ENCODE measurements around the gene COX8A.
A peak's percentile ranks its signal among the peaks of the same experiment; 100 is the strongest.
"Not testable (repeated sequence)": the region's sequence is repeated elsewhere in the genome, so short reads cannot be mapped to it uniquely, and the experiment has no call there.

Gene COX8A

GRCh38 chr11:63958008-63958407 is 16.4 kb upstream of the COX8A start:
- Histone ChIP-seq H4K8ac (ENCODE audit: low read depth, low read length) (no peak overlapping the region), H3K4ac (ENCODE audit: low read depth, low read length) (no peak overlapping the region), H3K4me2 (ENCODE audit: low read length) (no peak overlapping the region), H2BK5ac (ENCODE audit: low read length) (no peak overlapping the region), H3K18ac (ENCODE audit: low read length) (no peak overlapping the region), H3K4me3 (ENCODE audit: low read length) (no peak overlapping the region), H2BK15ac (replicated peaks; ENCODE audit: low read depth) (no peak overlapping the region), H3K36me3 (ENCODE audit: control insufficient read depth, insufficient read depth, low read length) (peaks cover 11% of the 10 kb centered on the region), H4K5ac (ENCODE audit: low read length) (no peak overlapping the region), H3K56ac (ENCODE audit: low read length) (no peak overlapping the region), H3K4me1 (ENCODE audit: control insufficient read depth, low read depth, low read length) (no peaks in the 10 kb centered on the region), H3K79me1 (ENCODE audit: low read length) (no peaks in the 10 kb centered on the region), H3K27me3 (ENCODE audit: insufficient read depth, low read length, poor library complexity) (no peaks in the 10 kb centered on the region), H2AK5ac (ENCODE audit: low read length) (no peak overlapping the region), H3K27ac (ENCODE audit: low read depth, low read length) (no peak overlapping the region), H3K9ac (ENCODE audit: low read length) (no peak overlapping the region), H3K79me2 (ENCODE audit: control insufficient read depth, insufficient read depth, low read length) (no peaks in the 10 kb centered on the region), H3K23ac (ENCODE audit: low read length) (no peak overlapping the region), H2BK120ac (ENCODE audit: low read depth, low read length) (no peak overlapping the region)
- no CpG with 5 or more reads among the region's 5 CpGs for WGBS (ENCODE audit: extremely low coverage, insufficient coverage, low lambda C conversion rate)
- DNase-seq: no peak

DNA sequence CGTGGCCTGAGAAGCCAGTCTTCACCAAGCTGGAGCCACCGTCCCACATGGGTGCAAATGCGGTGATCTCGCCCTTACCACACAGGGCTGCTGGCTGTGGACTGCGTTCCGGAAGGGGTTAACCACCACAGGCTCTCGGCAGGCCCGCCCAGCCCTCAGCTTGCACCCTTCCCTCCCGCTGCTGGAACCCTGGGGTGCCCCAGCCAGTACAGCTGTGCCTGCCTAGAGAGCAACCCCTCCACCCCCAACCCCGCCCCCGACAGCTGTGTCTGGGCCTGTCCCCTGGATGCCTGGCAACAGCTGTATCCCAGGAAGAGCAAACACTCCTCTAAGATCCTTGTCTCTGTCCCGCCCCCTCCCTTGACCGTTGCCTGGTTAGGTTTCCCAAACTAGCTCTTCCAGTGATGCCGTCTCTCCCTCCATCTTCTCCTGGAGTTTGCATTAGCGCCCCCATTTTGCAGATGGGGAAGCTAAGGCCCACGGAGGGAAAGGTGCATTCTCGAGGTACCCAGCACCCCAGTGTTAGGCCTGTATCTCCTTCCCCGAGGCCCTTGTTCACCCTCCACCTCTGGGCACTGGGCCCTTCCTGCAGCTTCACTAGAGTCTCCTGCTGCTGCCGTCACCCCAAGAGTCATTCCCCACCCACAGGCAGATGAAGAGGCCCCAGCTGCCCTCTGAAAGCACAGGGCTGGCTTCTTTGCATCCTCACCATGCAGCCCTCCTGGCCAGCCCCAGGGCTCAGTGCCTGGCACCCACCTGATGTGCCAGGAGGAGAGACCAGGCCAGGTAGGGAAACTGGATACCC is 12.6 kb upstream of the COX8A start:
- Histone ChIP-seq H2AK5ac (ENCODE audit: low read length) (no peak overlapping the region), H3K56ac (ENCODE audit: low read length) (no peak overlapping the region), H3K27me3 (ENCODE audit: insufficient read depth, low read length, poor library complexity) (no peaks in the 10 kb centered on the region), H2BK5ac (ENCODE audit: low read length) (no peak overlapping the region), H3K4me1 (ENCODE audit: control insufficient read depth, low read depth, low read length) (no peaks in the 10 kb centered on the region), H3K23ac (ENCODE audit: low read length) (no peak overlapping the region), H3K4me3 (ENCODE audit: low read length) (no peak overlapping the region), H3K4me2 (ENCODE audit: low read length) (no peak overlapping the region), H2BK120ac (ENCODE audit: low read depth, low read length) (no peak overlapping the region), H3K9ac (ENCODE audit: low read length) (no peak overlapping the region), H4K5ac (ENCODE audit: low read length) (no peak overlapping the region), H3K4ac (ENCODE audit: low read depth, low read length) (no peak overlapping the region), H3K36me3 (ENCODE audit: control insufficient read depth, insufficient read depth, low read length) (peaks cover 1% of the 10 kb centered on the region), H4K8ac (ENCODE audit: low read depth, low read length) (no peak overlapping the region), H2BK15ac (replicated peaks; ENCODE audit: low read depth) (no peak overlapping the region), H3K79me1 (ENCODE audit: low read length) (no peaks in the 10 kb centered on the region), H3K79me2 (ENCODE audit: control insufficient read depth, insufficient read depth, low read length) (no peaks in the 10 kb centered on the region), H3K27ac (ENCODE audit: low read depth, low read length) (no peak overlapping the region), H3K18ac (ENCODE audit: low read length) (no peak overlapping the region)
- DNase-seq: peak; percentile 74
- WGBS (ENCODE audit: extremely low coverage, insufficient coverage, low lambda C conversion rate): no CpG with 5 or more reads among the region's 19 CpGs

- H3K56ac ChIP-seq (ENCODE audit: low read length); H2AK5ac ChIP-seq (ENCODE audit: low read length); H4K5ac ChIP-seq (ENCODE audit: low read length); H3K4ac ChIP-seq (ENCODE audit: low read depth, low read length); H3K18ac ChIP-seq (ENCODE audit: low read length); H3K4me3 ChIP-seq (ENCODE audit: low read length); DNase-seq; H3K79me1 ChIP-seq (ENCODE audit: low read length); H3K4me1 ChIP-seq (ENCODE audit: control insufficient read depth, low read depth, low read length); H3K36me3 ChIP-seq (ENCODE audit: control insufficient read depth, insufficient read depth, low read length); H2BK120ac ChIP-seq (ENCODE audit: low read depth, low read length); H2BK15ac ChIP-seq (replicated peaks; ENCODE audit: low read depth); H3K79me2 ChIP-seq (ENCODE audit: control insufficient read depth, insufficient read depth, low read length); H3K9ac ChIP-seq (ENCODE audit: low read length); H4K8ac ChIP-seq (ENCODE audit: low read depth, low read length); H3K27ac ChIP-seq (ENCODE audit: low read depth, low read length); H3K27me3 ChIP-seq (ENCODE audit: insufficient read depth, low read length, poor library complexity); H3K4me2 ChIP-seq (ENCODE audit: low read length); H2BK5ac ChIP-seq (ENCODE audit: low read length); H3K23ac ChIP-seq (ENCODE audit: low read length): not testable (repeated sequence)
- no CpG with 5 or more reads among the region's 4 CpGs for WGBS (ENCODE audit: extremely low coverage, insufficient coverage, low lambda C conversion rate)
Measured at GRCh38 chr11:63963895-63964294, 10.5 kb upstream of the COX8A start.

- WGBS (ENCODE audit: extremely low coverage, insufficient coverage, low lambda C conversion rate): no CpG with 5 or more reads among the region's 1 CpG
- H3K9ac ChIP-seq (ENCODE audit: low read length): no peak overlapping the region
Measured at GRCh38 chr11:63966444-63966843, 8.0 kb upstream of the COX8A start.

DNA sequence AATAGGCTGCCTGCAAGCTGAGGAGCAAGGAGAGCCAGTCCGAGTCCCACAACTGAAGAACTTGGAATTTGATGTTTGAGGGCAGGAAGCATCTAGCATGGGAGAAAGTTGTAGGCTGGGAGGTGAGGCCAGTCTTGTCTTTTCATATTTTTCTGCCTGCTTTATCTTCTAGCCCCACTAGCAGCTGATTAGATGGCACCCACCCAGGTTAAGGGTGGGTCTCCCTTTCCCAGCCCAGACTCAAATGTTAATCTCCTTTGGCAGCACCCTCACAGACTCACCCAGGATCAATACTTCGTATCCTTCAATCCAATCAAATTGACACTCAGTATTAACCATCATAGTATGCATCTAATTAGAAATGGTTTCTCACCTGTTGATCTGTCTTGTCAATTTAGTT is 5.0 kb upstream of the COX8A start:
- no peak for DNase-seq
- Histone ChIP-seq H2AK5ac (ENCODE audit: low read length) (no peak overlapping the region), H4K8ac (ENCODE audit: low read depth, low read length) (no peak overlapping the region), H3K79me1 (ENCODE audit: low read length) (no peaks in the 10 kb centered on the region), H3K4me1 (ENCODE audit: control insufficient read depth, low read depth, low read length) (no peaks in the 10 kb centered on the region), H3K4me3 (ENCODE audit: low read length) (no peak overlapping the region), H3K18ac (ENCODE audit: low read length) (no peak overlapping the region), H3K23ac (ENCODE audit: low read length) (no peak overlapping the region), H3K79me2 (ENCODE audit: control insufficient read depth, insufficient read depth, low read length) (no peaks in the 10 kb centered on the region), H3K27me3 (ENCODE audit: insufficient read depth, low read length, poor library complexity) (no peaks in the 10 kb centered on the region), H4K5ac (ENCODE audit: low read length) (no peak overlapping the region), H3K36me3 (ENCODE audit: control insufficient read depth, insufficient read depth, low read length) (no peaks in the 10 kb centered on the region), H2BK5ac (ENCODE audit: low read length) (no peak overlapping the region), H2BK120ac (ENCODE audit: low read depth, low read length) (no peak overlapping the region), H2BK15ac (replicated peaks; ENCODE audit: low read depth) (no peak overlapping the region), H3K4ac (ENCODE audit: low read depth, low read length) (no peak overlapping the region), H3K27ac (ENCODE audit: low read depth, low read length) (no peak overlapping the region), H3K56ac (ENCODE audit: low read length) (no peak overlapping the region), H3K9ac (ENCODE audit: low read length) (no peak overlapping the region), H3K4me2 (ENCODE audit: low read length) (no peak overlapping the region)
- no CpG with 5 or more reads among the region's 2 CpGs for WGBS (ENCODE audit: extremely low coverage, insufficient coverage, low lambda C conversion rate)

More at GRCh38 chr11:63966444-63966843, 8.0 kb upstream of the COX8A start:
- H3K4me3 ChIP-seq (ENCODE audit: low read length): no peak overlapping the region
- H4K8ac ChIP-seq (ENCODE audit: low read depth, low read length): no peak overlapping the region
- DNase-seq: no peak
- H3K36me3 ChIP-seq (ENCODE audit: control insufficient read depth, insufficient read depth, low read length): no peaks in the 10 kb centered on the region
- H3K4ac ChIP-seq (ENCODE audit: low read depth, low read length): no peak overlapping the region
- H2BK120ac ChIP-seq (ENCODE audit: low read depth, low read length): no peak overlapping the region
- H3K27me3 ChIP-seq (ENCODE audit: insufficient read depth, low read length, poor library complexity): no peaks in the 10 kb centered on the region
- no peak overlapping the region for H2AK5ac ChIP-seq (ENCODE audit: low read length)
- H4K5ac ChIP-seq (ENCODE audit: low read length): no peak overlapping the region
- H3K23ac ChIP-seq (ENCODE audit: low read length): no peak overlapping the region
- no peak overlapping the region for H3K4me2 ChIP-seq (ENCODE audit: low read length)
- no peak overlapping the region for H3K27ac ChIP-seq (ENCODE audit: low read depth, low read length)
- H3K18ac ChIP-seq (ENCODE audit: low read length): no peak overlapping the region
- H3K56ac ChIP-seq (ENCODE audit: low read length): no peak overlapping the region
- H3K79me1 ChIP-seq (ENCODE audit: low read length): no peaks in the 10 kb centered on the region
- H3K79me2 ChIP-seq (ENCODE audit: control insufficient read depth, insufficient read depth, low read length): no peaks in the 10 kb centered on the region
- no peak overlapping the region for H2BK15ac ChIP-seq (replicated peaks; ENCODE audit: low read depth)
- no peaks in the 10 kb centered on the region for H3K4me1 ChIP-seq (ENCODE audit: control insufficient read depth, low read depth, low read length)
- H2BK5ac ChIP-seq (ENCODE audit: low read length): no peak overlapping the region

DNA sequence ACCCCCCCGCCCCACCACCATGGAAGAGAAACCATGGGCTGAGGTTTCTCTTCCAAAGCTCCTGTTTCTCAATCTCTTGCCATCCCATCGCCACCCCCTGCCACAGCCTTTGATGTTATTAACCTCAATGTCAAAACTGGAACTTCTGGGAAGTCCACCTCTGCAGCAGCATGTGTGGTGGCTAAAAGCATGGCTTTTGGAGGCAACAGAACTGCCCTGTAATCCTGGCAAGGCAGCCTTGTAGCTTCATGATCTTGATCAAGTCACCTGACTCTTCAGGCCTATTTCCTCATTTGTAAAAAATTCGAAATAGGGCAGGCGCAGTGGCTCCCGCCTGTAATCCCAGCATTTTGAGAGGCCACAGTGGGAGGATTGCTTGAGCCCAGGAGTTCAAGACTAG is 3.5 kb upstream of the COX8A start:
- H3K18ac ChIP-seq (ENCODE audit: low read length): no peak overlapping the region

More for the DNA sequence above, 3.5 kb upstream of the COX8A start:
- Histone ChIP-seq H3K27me3 (ENCODE audit: insufficient read depth, low read length, poor library complexity) (no peaks in the 10 kb centered on the region), H3K4me1 (ENCODE audit: control insufficient read depth, low read depth, low read length) (peaks cover under 1% of the 10 kb centered on the region), H4K8ac (ENCODE audit: low read depth, low read length) (no peak overlapping the region), H3K4me2 (ENCODE audit: low read length) (no peak overlapping the region), H2BK120ac (ENCODE audit: low read depth, low read length) (no peak overlapping the region), H2AK5ac (ENCODE audit: low read length) (no peak overlapping the region), H3K79me1 (ENCODE audit: low read length) (peaks cover 1% of the 10 kb centered on the region), H3K79me2 (ENCODE audit: control insufficient read depth, insufficient read depth, low read length) (peaks cover 7% of the 10 kb centered on the region), H3K4me3 (ENCODE audit: low read length) (no peak overlapping the region), H3K9ac (ENCODE audit: low read length) (no peak overlapping the region), H3K36me3 (ENCODE audit: control insufficient read depth, insufficient read depth, low read length) (no peaks in the 10 kb centered on the region), H3K23ac (ENCODE audit: low read length) (no peak overlapping the region), H2BK5ac (ENCODE audit: low read length) (no peak overlapping the region), H4K5ac (ENCODE audit: low read length) (no peak overlapping the region), H3K56ac (ENCODE audit: low read length) (peak overlapping the region; percentile 7), H3K27ac (ENCODE audit: low read depth, low read length) (no peak overlapping the region), H2BK15ac (replicated peaks; ENCODE audit: low read depth) (no peak overlapping the region), H3K4ac (ENCODE audit: low read depth, low read length) (no peak overlapping the region)
- no peak for DNase-seq
- no CpG with 5 or more reads among the region's 5 CpGs for WGBS (ENCODE audit: extremely low coverage, insufficient coverage, low lambda C conversion rate)

Measured in mesendoderm (in vitro differentiated cells).